GM19455 (cell line): ENCODE measurements around the gene TMEM89.
A peak's percentile ranks its signal among the peaks of the same experiment; 100 is the strongest.

ENCODE experiments used
- ATAC-seq: cut with Tn5 transposase; IDR thresholded peaks from one replicate; pipeline ENCODE4 v1.9.1; 2021; ENCODE audit not compliant: unreplicated experiment

Gene TMEM89

GRCh38 chr3:48621461-48621869 is at the start of gene TMEM89:
Gene TMEM89, minus strand, starts transcription at chr3:48621769. Its CDS starts 13 bp downstream, at chr3:48621756.
- ATAC-seq = no peak

- no peak for ATAC-seq
Measured at GRCh38 chr3:48664929-48665328, 43.4 kb upstream of the TMEM89 start.

- ATAC-seq = no peak
Measured at GRCh38 chr3:48664313-48664644, 42.7 kb upstream of the TMEM89 start.

GRCh38 chr3:48663489-48664312 is 42.1 kb upstream of the TMEM89 start:
- peak; percentile 87 for ATAC-seq

GRCh38 chr3:48662753-48663488 is 41.4 kb upstream of the TMEM89 start, which contains the start of gene CELSR3:
Gene CELSR3, minus strand, starts transcription at chr3:48662886. Its CDS starts 252 bp downstream, at chr3:48662634.
- no peak for ATAC-seq

GRCh38 chr3:48662145-48662752 is 40.7 kb upstream of the TMEM89 start:
- no peak for ATAC-seq

- ATAC-seq = no peak
Measured at GRCh38 chr3:48661501-48662144, 40.1 kb upstream of the TMEM89 start.

GRCh38 chr3:48660800-48661400 is 39.3 kb upstream of the TMEM89 start:
- no peak for ATAC-seq

GRCh38 chr3:48656841-48657281 is 35.3 kb upstream of the TMEM89 start:
- ATAC-seq = no peak

GRCh38 chr3:48656061-48656840 is 34.7 kb upstream of the TMEM89 start:
- peak; percentile 76 for ATAC-seq

GRCh38 chr3:48655606-48656005 is 34.0 kb upstream of the TMEM89 start:
- ATAC-seq = no peak

- ATAC-seq = no peak
Measured at GRCh38 chr3:48655063-48655462, 33.5 kb upstream of the TMEM89 start.

GRCh38 chr3:48652923-48653715 is 31.6 kb upstream of the TMEM89 start:
- ATAC-seq = no peak

GRCh38 chr3:48651771-48652170 is 30.2 kb upstream of the TMEM89 start:
- ATAC-seq = no peak

GRCh38 chr3:48650723-48651122 is 29.2 kb upstream of the TMEM89 start:
- no peak for ATAC-seq

- ATAC-seq = no peak
Measured at GRCh38 chr3:48648188-48648850, 26.8 kb upstream of the TMEM89 start.

- no peak for ATAC-seq
Measured at GRCh38 chr3:48647714-48648113, 26.1 kb upstream of the TMEM89 start.

- no peak for ATAC-seq
Measured at GRCh38 chr3:48644898-48645760, 23.6 kb upstream of the TMEM89 start.
